Stimulated activated CD8-positive, alpha-beta memory T cell treated with anti-CD3 and anti-CD28 coated beads, Interleukin-12 subunit alpha, Interleukin-12 subunit beta, amount 100 ng/mL, for 1 hour (primary cell): ENCODE measurements around the gene SLC45A2.
"Not testable (repeated sequence)": the region's sequence is repeated elsewhere in the genome, so short reads cannot be mapped to it uniquely, and the experiment has no call there.

ENCODE experiments used
- DNase-seq: peaks from one replicate; pipeline ENCODE4 v3.0.0-alpha.2; 2020; ENCODE audit warnings: low read depth

Gene SLC45A2

GRCh38 chr5:33968211-33969005 lies 16.1 kb downstream of the SLC45A2 start:
- DNase-seq: no peak

GRCh38 chr5:33966805-33967204 lies 17.7 kb downstream of the SLC45A2 start:
- no peak for DNase-seq

- no peak for DNase-seq
Observed at GRCh38 chr5:33964132-33964700, 20.3 kb downstream of the SLC45A2 start.

- no peak for DNase-seq
Observed at GRCh38 chr5:33958176-33958575, 26.3 kb downstream of the SLC45A2 start.

GRCh38 chr5:33957577-33958150 lies 26.8 kb downstream of the SLC45A2 start:
- DNase-seq: no peak

- not testable (repeated sequence) for DNase-seq
Observed at GRCh38 chr5:33952175-33952574, 32.3 kb downstream of the SLC45A2 start.

GRCh38 chr5:33944543-33945132 lies 39.9 kb downstream of the SLC45A2 start:
- DNase-seq: no peak

- DNase-seq: no peak
Observed at GRCh38 chr5:33941090-33941489, 43.4 kb downstream of the SLC45A2 start.

GRCh38 chr5:33939556-33940262 lies 44.8 kb downstream of the SLC45A2 start:
- DNase-seq: no peak

GRCh38 chr5:33938881-33939280 lies 45.6 kb downstream of the SLC45A2 start:
- no peak for DNase-seq

GRCh38 chr5:33938507-33938796 lies 46.0 kb downstream of the SLC45A2 start:
- no peak for DNase-seq

- DNase-seq: no peak
Observed at GRCh38 chr5:33937707-33938506, 46.6 kb downstream of the SLC45A2 start.

- no peak for DNase-seq
Observed at GRCh38 chr5:33937017-33937706, 47.3 kb downstream of the SLC45A2 start.

GRCh38 chr5:33936381-33937016 lies 48.0 kb downstream of the SLC45A2 start, which contains the start of gene RXFP3:
RXFP3 (plus strand) TSS chr5:33936386; CDS start chr5:33936741, 355 bp downstream.
- DNase-seq: no peak

GRCh38 chr5:33936004-33936380 lies 48.5 kb downstream of the SLC45A2 start:
- peak; percentile 7 for DNase-seq

- DNase-seq: no peak
Observed at GRCh38 chr5:33934176-33934575, 50.3 kb downstream of the SLC45A2 start.

GRCh38 chr5:33933723-33934169 lies 50.7 kb downstream of the SLC45A2 start:
- no peak for DNase-seq

GRCh38 chr5:33931136-33931535 lies 53.4 kb downstream of the SLC45A2 start:
- no peak for DNase-seq

- no peak for DNase-seq
Observed at GRCh38 chr5:33929925-33930690, 54.4 kb downstream of the SLC45A2 start.

GRCh38 chr5:33928283-33928682 lies 56.2 kb downstream of the SLC45A2 start:
- DNase-seq: no peak
